ENCODE measurements around the gene BHMT2.
A peak's percentile ranks its signal among the peaks of the same experiment; 100 is the strongest.

BHMT2 gene

GRCh38 chr5:79069488-79070349 lies at the start of gene BHMT2, which contains the start of gene DMGDH:
TSS of gene BHMT2 (plus strand) at chr5:79069767. CDS start at chr5:79069783, 16 bp downstream.
TSS of gene DMGDH (minus strand) at chr5:79069674. CDS start at chr5:79069620, 54 bp downstream.
- no peak for DNase-seq (ENCODE audit: low read depth in 2 of 2, low spot score in 1 of 2)

GRCh38 chr5:79020861-79021561 lies 48.6 kb upstream of the BHMT2 start:
- no peak for DNase-seq (ENCODE audit: low read depth in 2 of 2, low spot score in 1 of 2)

DNA sequence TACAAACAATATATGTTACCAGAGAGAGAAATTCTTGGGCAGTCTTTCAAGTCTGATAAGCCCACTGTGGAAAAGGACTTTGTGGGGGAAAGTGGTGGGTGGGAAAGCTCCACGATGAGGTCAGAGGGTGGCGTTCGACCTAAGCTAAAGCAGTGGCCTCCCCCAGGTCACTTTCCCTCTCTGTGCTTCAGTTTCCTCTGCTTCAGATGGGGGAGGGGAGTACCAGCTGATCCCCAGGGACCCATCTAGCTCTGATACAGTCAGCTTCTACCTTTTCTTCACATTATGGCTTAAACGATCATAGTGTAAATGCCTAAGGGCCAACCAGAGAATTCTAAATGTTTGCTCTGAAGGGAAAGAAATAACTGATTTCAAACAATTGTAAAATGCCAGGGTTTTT lies 47.8 kb upstream of the BHMT2 start:
- DNase-seq (ENCODE audit: low read depth in 2 of 2, low spot score in 1 of 2) = no peak

DNA sequence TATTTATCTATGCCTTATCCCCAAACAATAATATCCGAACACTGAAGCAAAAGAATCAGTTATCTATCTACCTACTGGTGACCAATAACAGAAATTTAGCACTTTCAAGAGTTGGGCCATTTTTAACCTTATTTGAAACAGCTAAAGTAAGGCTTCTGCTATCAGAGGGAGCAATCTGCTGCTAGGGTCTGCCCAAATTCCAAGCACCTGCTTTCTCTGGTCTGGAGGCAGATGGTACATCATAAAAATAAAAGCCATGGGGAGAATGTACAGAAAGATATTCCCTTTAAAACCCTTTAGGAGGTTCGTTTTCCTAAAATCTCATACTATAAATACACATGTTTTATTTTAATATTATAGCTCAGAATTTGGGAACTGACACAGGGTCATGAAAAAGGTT lies 46.8 kb upstream of the BHMT2 start:
- no peak for DNase-seq (ENCODE audit: low read depth in 2 of 2, low spot score in 1 of 2)

DNA sequence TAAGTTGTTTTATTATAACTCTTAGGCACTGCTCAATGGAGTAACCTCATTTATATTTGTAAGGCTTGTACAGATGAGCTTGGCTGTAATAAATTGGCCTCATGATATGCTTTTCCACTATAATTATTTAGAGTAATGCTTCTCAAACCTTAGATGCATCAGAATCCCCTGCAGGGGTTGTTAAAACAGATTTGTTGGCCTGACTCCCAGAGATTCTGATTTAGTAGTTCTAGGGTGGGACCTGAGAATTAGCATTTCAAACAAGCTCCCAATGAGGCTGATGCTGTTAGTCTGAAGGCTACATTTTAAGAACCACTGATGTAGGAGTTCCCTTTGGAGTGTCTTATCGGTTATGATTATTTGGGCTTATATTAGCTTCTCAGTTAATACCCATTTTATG lies 46.2 kb upstream of the BHMT2 start:
- no peak for DNase-seq (ENCODE audit: low read depth in 2 of 2, low spot score in 1 of 2)

DNA sequence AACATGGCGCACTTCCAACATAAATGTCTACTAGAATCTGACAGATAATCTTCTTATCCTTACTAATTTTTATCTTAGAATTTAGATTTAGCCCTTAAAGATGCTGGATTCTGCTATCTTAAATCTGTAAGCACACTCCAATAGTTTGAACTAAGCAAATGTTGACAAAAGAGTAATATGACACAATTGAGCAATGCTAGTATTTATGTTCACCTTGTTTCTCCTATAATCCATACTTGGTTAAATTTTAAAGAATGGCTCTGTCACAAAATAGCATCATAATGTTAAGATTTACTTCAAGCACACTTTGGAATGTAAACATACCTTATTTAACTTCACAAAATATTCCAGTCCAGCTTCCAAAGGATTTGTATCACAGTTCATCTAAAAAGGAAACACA lies 45.6 kb upstream of the BHMT2 start:
- no peak for DNase-seq (ENCODE audit: low read depth in 2 of 2, low spot score in 1 of 2)

DNA sequence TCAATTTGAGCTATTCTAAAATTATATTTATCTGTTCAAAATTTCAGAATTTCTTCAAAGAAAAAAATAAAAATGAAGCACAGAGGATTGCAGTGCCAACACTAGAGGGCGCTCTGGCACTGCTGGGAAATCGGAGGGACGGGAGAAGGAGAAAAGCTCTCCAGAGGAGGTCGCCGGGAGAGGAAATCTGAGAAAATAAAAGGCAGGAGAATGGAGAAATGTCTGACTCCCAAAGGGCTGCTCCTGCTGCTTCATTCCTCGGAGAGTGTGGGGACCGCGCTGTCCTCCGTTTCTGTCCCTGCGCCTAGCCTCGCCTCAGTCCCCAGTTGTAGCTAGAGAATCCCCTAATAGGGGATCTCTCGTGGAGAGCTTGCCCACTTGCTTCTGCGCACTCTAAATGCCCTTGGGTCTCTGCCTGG lies 44.5 kb upstream of the BHMT2 start:
- DNase-seq (ENCODE audit: low read depth in 2 of 2, low spot score in 1 of 2) = peak in 1 of 2 donors; percentile 10

- DNase-seq (ENCODE audit: low read depth in 2 of 2, low spot score in 1 of 2) = no peak
These were observed 38.7 kb upstream of the BHMT2 start for GRCh38 chr5:79030663-79031484.

DNA sequence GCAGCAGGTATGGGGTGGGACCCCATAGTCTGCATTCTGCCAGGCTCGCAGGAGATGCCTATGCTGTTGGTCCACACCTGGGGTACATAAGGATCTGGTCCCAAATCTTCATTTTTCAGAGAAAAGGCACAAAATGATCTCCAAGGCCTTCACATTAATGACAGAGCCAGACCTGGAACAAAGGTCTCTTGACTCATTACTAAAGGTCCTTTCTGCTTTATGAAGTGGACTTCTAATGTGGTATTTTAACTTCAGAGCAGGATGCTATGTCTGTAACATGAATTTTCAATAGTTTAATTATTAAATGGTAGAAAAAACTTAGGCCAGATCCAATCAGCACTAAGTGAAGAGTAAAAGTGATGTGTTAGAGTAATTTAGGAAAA lies 38.1 kb upstream of the BHMT2 start:
- DNase-seq (ENCODE audit: low read depth in 2 of 2, low spot score in 1 of 2) = no peak

DNA sequence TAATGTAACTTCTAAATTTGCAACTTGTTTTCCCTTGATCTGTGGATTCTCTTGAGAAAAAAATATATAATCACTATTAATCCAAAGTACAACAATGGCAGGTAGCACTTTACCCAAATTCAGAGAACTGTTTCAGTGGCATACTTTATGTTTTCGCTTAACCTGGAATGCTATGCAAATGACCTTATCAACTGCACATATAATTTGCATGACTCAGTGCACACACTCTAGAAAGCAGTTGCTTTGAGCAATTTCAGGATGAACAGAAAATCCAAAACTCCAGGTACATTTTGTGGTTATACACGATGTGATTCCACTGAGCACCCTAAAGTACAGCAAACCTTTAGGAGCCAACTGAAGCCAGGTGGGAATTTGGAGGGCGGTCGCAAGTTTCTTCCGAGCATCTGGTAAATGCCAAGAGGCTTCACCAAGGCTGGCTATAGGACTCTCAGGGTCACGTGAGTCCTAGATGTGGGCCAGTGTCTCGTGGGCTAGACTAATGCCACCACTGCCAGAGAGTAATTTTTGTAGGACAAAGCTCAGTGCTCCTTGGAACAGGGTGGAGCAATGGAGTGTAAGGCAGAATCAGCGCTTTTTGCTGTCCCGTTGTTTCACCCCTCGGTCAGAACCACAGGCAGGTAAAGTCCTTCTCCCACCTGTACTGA lies 37.4 kb upstream of the BHMT2 start:
- DNase-seq (ENCODE audit: low read depth in 2 of 2, low spot score in 1 of 2) = no peak

- no peak for DNase-seq (ENCODE audit: low read depth in 2 of 2, low spot score in 1 of 2)
These were observed 36.8 kb upstream of the BHMT2 start for GRCh38 chr5:79032782-79033181.

DNA sequence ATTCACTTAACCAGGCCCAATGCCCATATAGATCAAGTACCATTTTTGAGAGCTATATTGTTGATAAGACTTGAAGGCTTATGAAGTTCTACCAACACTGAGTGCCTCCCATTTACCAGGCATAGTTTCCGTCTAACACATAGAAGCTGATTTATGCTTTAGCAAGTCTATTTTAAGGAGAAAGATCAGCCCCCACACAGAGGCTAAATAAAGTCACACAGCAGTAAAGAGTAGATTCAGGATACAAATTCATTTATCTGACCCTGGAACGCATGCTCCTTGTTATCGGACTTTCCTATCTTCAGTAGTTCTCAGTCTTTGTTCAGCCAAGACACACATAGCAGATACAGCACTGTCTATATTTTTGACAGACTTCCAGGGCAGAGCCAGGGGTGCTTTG lies 34.3 kb upstream of the BHMT2 start:
- no peak for DNase-seq (ENCODE audit: low read depth in 2 of 2, low spot score in 1 of 2)

- no peak for DNase-seq (ENCODE audit: low read depth in 2 of 2, low spot score in 1 of 2)
These were observed 32.8 kb upstream of the BHMT2 start for GRCh38 chr5:79036769-79037168.

DNA sequence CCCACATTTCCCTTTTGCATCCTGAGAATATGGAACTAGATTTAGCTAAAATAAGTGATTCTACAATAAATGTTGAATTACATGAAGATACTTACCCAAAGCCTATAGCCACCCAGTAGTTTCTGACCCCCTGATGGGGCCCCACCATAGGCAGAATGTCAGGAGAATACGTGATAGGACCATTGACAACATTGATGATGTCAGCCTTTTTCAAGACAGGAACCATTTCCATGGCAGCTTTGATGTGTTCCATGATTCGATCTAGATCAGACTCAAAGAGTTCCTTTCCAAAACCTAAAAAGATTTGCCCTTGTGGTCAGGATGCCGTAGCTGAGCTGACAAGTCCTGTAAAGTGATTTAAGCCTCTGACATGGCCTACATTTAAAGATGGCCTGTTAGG lies 27.4 kb upstream of the BHMT2 start:
- DNase-seq (ENCODE audit: low read depth in 2 of 2, low spot score in 1 of 2) = no peak

- DNase-seq (ENCODE audit: low read depth in 2 of 2, low spot score in 1 of 2) = no peak
These were observed 22.4 kb upstream of the BHMT2 start for GRCh38 chr5:79047199-79047598.

GRCh38 chr5:79048437-79048836 lies 21.1 kb upstream of the BHMT2 start:
- DNase-seq (ENCODE audit: low read depth in 2 of 2, low spot score in 1 of 2) = no peak

DNA sequence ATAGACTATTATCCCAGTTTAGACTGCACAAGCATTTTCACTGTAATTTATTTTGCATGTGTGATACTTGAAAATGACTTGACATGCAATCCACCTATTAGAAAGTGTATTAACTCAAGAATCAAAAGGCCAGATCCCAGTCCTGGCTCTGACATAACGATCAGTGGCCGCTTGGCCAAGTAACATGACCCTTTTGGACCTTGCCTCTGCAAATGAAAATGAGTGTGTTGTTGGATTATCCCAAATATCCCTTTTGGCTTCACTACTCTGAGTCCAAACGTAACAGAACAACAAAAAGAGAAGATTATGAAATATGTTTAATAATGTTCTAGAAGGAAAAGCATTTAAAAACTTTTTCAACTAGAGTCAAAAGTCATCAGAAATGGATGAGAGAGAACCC lies 19.1 kb upstream of the BHMT2 start:
- DNase-seq (ENCODE audit: low read depth in 2 of 2, low spot score in 1 of 2) = no peak

DNA sequence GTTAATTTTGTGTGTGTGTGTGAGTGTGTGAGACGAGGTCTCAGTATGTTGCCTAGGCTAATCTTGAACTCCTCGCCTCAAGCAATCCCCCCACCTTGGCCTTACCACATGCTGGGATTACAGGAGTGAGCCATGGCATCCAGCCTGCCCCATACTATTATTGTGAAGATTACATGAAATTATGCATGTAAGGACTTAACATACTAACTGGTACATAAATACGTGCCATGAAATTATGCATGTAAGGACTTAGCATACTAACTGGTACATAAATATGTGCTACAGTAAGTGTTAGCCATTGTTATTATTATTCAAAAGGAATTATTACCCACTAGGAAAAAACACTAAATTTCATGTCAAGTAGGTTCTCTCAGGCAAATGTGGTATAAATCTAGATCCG lies 16.2 kb upstream of the BHMT2 start:
- DNase-seq (ENCODE audit: low read depth in 2 of 2, low spot score in 1 of 2) = no peak

- DNase-seq (ENCODE audit: low read depth in 2 of 2, low spot score in 1 of 2) = no peak
These were observed 14.6 kb upstream of the BHMT2 start for GRCh38 chr5:79055017-79055416.

DNA sequence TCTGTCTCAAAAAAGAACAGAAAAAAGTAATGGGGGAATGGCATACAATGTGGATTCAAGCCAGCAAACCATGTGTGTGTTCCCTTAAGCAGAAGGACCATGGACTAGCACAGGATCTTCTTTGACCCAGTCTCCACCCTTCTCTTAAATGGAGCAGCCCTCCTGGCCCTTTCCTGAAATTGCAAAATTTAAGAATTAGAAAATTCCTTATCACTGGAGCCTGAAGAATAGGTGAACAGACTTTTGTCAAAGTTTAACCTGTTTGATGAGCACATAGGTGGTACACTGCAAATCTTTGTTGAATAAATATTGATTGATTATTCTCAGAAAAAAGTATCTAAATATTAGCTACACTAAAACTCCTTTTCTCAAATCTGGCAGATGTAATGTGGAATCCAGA lies 12.7 kb upstream of the BHMT2 start:
- no peak for DNase-seq (ENCODE audit: low read depth in 2 of 2, low spot score in 1 of 2)

GRCh38 chr5:79059674-79060073 lies 9.9 kb upstream of the BHMT2 start:
- DNase-seq (ENCODE audit: low read depth in 2 of 2, low spot score in 1 of 2) = no peak

All from stimulated activated CD8-positive, alpha-beta memory T cell treated with anti-CD3 and anti-CD28 coated beads, Interleukin-4, amount 100 ng/mL, for 1 hour (primary cell).